ENCODE measurements around the gene PREB.
A peak's percentile ranks its signal among the peaks of the same experiment; 100 is the strongest.

The PREB gene

GRCh38 chr2:27088634-27089033 lies 45.8 kb downstream of the PREB start:
- no peak overlapping the region for H3K4me3 ChIP-seq (replicated peaks; ENCODE audit: low read depth, low read length)
- DNase-seq (ENCODE audit: low read depth), result no peak
- TF ChIP-seq CTCF (IDR thresholded peaks at IDR 0.05; ENCODE audit: low read length, missing control alignments), result no peak

- DNase-seq (ENCODE audit: low read depth), result no peak
- H3K4me3 ChIP-seq (replicated peaks; ENCODE audit: low read depth, low read length), result no peak overlapping the region
- TF ChIP-seq CTCF (IDR thresholded peaks at IDR 0.05; ENCODE audit: low read length, missing control alignments), result no peak
Observed at GRCh38 chr2:27087823-27088410, 46.5 kb downstream of the PREB start.

DNA sequence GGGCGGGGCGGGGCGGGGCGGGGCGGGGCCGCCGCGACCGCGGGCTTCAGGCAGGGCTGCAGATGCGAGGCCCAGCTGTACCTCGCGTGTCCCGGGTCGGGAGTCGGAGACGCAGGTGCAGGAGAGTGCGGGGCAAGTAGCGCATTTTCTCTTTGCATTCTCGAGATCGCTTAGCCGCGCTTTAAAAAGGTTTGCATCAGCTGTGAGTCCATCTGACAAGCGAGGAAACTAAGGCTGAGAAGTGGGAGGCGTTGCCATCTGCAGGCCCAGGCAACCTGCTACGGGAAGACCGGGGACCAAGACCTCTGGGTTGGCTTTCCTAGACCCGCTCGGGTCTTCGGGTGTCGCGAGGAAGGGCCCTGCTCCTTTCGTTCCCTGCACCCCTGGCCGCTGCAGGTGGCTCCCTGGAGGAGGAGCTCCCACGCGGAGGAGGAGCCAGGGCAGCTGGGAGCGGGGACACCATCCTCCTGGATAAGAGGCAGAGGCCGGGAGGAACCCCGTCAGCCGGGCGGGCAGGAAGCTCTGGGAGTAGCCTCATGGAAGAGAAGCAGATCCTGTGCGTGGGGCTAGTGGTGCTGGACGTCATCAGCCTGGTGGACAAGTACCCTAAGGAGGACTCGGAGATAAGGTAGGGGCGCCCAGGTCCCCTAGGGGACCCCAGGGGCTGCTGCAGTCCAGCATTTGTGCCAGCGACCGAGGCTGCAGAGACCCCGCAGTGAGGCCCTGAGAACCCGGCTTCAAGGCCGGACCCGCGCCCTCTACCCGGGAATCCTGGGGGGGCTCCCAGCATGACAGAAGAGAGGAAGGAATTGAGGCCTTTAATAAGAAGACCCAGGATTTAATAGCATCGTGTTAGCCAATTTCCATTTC lies 47.5 kb downstream of the PREB start, which contains the start of gene KHK:
TSS of gene KHK (plus strand) at position 49 of the 870 bp plus-strand sequence. CDS start at position 537, 488 bp downstream.
- H3K4me3 ChIP-seq (replicated peaks; ENCODE audit: low read depth, low read length), result peak within 1 kb of the TSS; percentile 45
- no peak for TF ChIP-seq CTCF (IDR thresholded peaks at IDR 0.05; ENCODE audit: low read length, missing control alignments)
- DNase-seq (ENCODE audit: low read depth), result no peak

DNA sequence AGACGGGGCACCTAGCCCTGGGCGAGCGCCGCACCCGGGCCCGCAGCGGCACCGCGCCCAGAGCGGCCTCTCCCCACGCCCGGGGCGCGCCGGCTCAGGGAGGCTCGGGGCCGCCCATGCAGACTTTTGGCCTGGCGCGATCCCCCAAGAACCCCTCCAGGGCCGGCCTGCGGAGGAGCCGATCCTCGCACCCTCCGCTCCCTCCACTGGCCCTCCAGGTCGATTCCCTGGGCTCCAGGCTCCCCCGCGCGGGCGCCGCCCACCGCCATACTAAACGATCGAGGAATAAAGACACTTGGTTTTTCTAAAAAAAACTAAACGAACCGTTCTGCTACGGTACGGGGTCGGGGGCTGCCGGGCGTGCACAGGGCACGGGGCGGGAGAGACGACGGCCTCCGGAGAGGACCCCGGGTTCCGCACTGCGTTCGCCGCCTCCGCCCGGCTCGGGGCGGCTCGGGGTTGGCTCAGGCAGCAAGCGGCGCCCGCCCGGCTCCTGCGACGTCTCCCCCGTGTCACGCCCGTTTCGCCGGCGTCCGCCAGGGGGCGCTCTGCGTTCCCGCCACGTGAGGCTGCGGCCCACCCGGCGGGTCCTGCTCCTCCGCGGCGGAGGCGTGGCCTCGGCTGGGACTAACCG lies 48.2 kb downstream of the PREB start:
- peak; percentile 91 for DNase-seq (ENCODE audit: low read depth)
- TF ChIP-seq CTCF (IDR thresholded peaks at IDR 0.05; ENCODE audit: low read length, missing control alignments), result peak; percentile 32
- H3K4me3 ChIP-seq (replicated peaks; ENCODE audit: low read depth, low read length), result peak overlapping the region; percentile 45

DNA sequence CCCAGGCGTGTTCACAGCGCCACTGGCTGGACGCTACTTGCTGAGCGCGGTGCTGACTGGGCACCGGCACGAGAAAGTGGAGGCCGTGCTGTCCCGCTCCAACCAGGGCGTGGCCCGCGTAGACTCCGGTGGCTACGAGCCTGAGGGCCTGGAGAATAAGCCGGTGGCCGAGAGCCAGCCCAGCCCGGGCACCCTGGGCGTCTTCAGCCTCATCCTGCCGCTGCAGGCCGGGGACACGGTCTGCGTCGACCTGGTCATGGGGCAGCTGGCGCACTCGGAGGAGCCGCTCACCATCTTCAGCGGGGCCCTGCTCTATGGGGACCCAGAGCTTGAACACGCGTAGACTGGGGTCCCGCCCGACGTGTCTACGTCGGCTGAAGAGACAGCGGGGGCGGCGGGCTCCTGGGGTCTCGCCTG lies 48.8 kb downstream of the PREB start:
- DNase-seq (ENCODE audit: low read depth), result peak; percentile 54
- H3K4me3 ChIP-seq (replicated peaks; ENCODE audit: low read depth, low read length), result peak overlapping the region; percentile 45
- peak; percentile 25 for TF ChIP-seq CTCF (IDR thresholded peaks at IDR 0.05; ENCODE audit: low read length, missing control alignments)

DNA sequence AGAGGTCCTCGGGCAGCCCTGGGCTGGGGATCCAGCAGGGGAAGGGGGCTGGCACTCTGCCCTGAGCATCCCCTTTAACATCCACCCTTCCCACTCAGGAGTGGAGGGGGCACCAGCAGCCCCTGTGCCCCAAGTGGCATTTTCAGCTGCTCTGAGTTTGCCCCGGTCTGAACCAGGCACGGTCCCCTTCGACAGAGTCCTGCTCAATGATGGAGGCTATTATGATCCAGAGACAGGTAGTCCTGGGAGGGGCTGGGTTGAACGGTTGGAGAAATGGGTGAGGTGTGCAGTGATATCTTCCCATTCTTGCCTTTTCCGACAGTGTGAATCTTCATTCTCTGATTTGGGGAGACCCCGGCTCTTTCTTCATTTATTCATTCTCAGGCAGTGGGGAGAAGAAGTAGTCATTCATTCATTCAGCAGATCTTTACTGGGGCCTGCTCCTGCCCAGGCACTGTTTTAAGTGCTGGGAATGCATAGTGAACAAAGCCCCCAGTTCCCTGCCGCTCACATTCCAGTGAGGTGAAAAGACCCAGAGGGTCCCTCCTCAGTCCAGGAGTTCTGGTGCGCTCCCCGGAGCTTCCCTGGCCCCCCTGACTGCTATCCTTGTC lies 49.3 kb downstream of the PREB start:
- TF ChIP-seq CTCF (IDR thresholded peaks at IDR 0.05; ENCODE audit: low read length, missing control alignments), result no peak
- DNase-seq (ENCODE audit: low read depth), result no peak
- H3K4me3 ChIP-seq (replicated peaks; ENCODE audit: low read depth, low read length), result peak overlapping the region; percentile 45

Data from fibroblast of pulmonary artery (primary cell).